HepG2 (cell line): ENCODE data around the gene ANKLE1. TPM values are rescaled to one million over a fixed set of nuclear protein-coding genes. Genes with fewer than 3 reads are reported as not detected.

Experiments
- HDAC2 ChIP-seq: sonication (generic); formaldehyde crosslinking; IDR thresholded peaks from 2 replicates; pipeline ENCODE4 v1.4.0; 2020; ENCODE audit warnings: missing genetic modification reagents
- JARID2 ChIP-seq: sonication (generic); formaldehyde crosslinking; IDR thresholded peaks from 2 replicates; pipeline ENCODE4 v1.8.1; 2023; ENCODE audit warnings: missing genetic modification reagents, inconsistent platforms; ENCODE audit not compliant: insufficient replicate concordance
- KLF15 ChIP-seq: sonication (generic); formaldehyde crosslinking; IDR thresholded peaks from 2 replicates; pipeline ENCODE4 v1.8.1; 2023; ENCODE audit warnings: borderline replicate concordance, mild to moderate bottlenecking, inconsistent platforms, missing genetic modification reagents, mixed read lengths
- KLF16 ChIP-seq, 2 experiments: sonication (generic) in 1 of 2; formaldehyde crosslinking in 1 of 2; IDR thresholded peaks; 2 replicates each; pipeline versions ENCODE4 v1.6.1 to v1.8.0; 2016 to 2023; ENCODE audit warnings: missing genetic modification reagents in 2 of 2, missing compliant biosample characterization in 1 of 2
- LCORL ChIP-seq, 2 experiments: fragments of 450-650 bp in 1 of 2; sonication (generic) in 1 of 2; formaldehyde crosslinking in 1 of 2; IDR thresholded peaks; 2 replicates each; pipeline versions ENCODE4 v1.5.0 to v1.6.1; 2017 to 2020; ENCODE audit warnings: antibody characterized with exemption in 1 of 2, missing genetic modification reagents in 1 of 2
- POLR2A ChIP-seq, 2 experiments: IDR thresholded peaks; 2 replicates each; pipeline ENCODE4 v1.6.1; 2011; ENCODE audit warnings: low read depth in 2 of 2, low read length in 2 of 2, mild to moderate bottlenecking in 1 of 2, moderate library complexity in 1 of 2; ENCODE audit not compliant: insufficient read depth in 1 of 2
- TFE3 ChIP-seq: IDR thresholded peaks from 2 replicates; pipeline ENCODE4 v1.6.1; 2016
- XRCC5 ChIP-seq: fragments of 200-400 bp; formaldehyde crosslinking; optimal IDR thresholded peaks from 2 replicates; pipeline ENCODE3; 2017; ENCODE audit warnings: mild to moderate bottlenecking, low read length
- ZC3H4 ChIP-seq: sonication (generic); formaldehyde crosslinking; IDR thresholded peaks from 2 replicates; pipeline ENCODE4 v1.4.0; 2020; ENCODE audit warnings: missing genetic modification reagents, borderline replicate concordance
- ZNF10 ChIP-seq: sonication (generic); formaldehyde crosslinking; IDR thresholded peaks from 2 replicates; pipeline ENCODE4 v1.4.0; 2020; ENCODE audit warnings: mild to moderate bottlenecking, low read depth, missing genetic modification reagents, borderline replicate concordance
- ZNF432 ChIP-seq: sonication (generic); formaldehyde crosslinking; IDR thresholded peaks from 2 replicates; pipeline ENCODE4 v1.5.0; 2020; ENCODE audit warnings: missing genetic modification reagents, mild to moderate bottlenecking, borderline replicate concordance
- ZNF546 ChIP-seq: sonication (generic); formaldehyde crosslinking; conservative IDR thresholded peaks from 2 replicates; pipeline ENCODE4 v1.8.1; 2023; ENCODE audit warnings: mild to moderate bottlenecking, missing genetic modification reagents
- ZNF574 ChIP-seq: sonication (generic); formaldehyde crosslinking; IDR thresholded peaks from 2 replicates; pipeline ENCODE4 v1.4.0; 2020; ENCODE audit warnings: missing genetic modification reagents
- ZNF609 ChIP-seq: sonication (generic); formaldehyde crosslinking; IDR thresholded peaks from 2 replicates; pipeline ENCODE4 v1.4.0; 2020; ENCODE audit warnings: mild to moderate bottlenecking, missing genetic modification reagents, borderline replicate concordance
- ZNF629 ChIP-seq: sonication (generic); formaldehyde crosslinking; conservative IDR thresholded peaks from 2 replicates; pipeline ENCODE4 v1.5.0; 2020; ENCODE audit warnings: missing genetic modification reagents
- ZNF678 ChIP-seq: sonication (generic); formaldehyde crosslinking; IDR thresholded peaks from 2 replicates; pipeline ENCODE4 v1.4.0; 2020; ENCODE audit warnings: mild to moderate bottlenecking, missing genetic modification reagents
- ZNF777 ChIP-seq: sonication (generic); formaldehyde crosslinking; IDR thresholded peaks from 2 replicates; pipeline ENCODE4 v1.4.0; 2020; ENCODE audit warnings: missing genetic modification reagents
- polyA plus RNA-seq, 8 experiments: library from polyadenylated mRNA; depleted of rRNA in 3 of 8; stranded (reverse) in 7 of 8; unstranded in 1 of 8; fragments of >200 nt; fragmentation: Illumina TruSeq in 4 of 8; extraction: Trizol in 4 of 8; gene quantifications; 2 replicates each; pipeline versions ENCODE4 v1.2.1 to v1.2.3, GENCODE V29; 2011 to 2016; ENCODE audit warnings: low read depth in 4 of 8, missing spikeins in 1 of 8, mixed read lengths in 1 of 8; ENCODE audit not compliant: insufficient read depth in 1 of 8
- total RNA-seq, 5 experiments: library from RNA; depleted of rRNA; stranded (reverse); fragments of >200 nt; fragmentation: Illumina TruSeq; extraction: Trizol; gene quantifications; 2 replicates each; pipeline ENCODE4 v1.2.3, GENCODE V29; 2016; ENCODE audit warnings: low read depth in 1 of 5

ANKLE1 gene
- total and polyA plus RNA-seq, 2 of the 13 experiments (the other 11 are each of a cell fraction or from before 2014, with no cell fraction given) = 0.69 to 1.5 TPM

GRCh38 chr19:17334414-17335409 is 53.0 kb downstream of the ANKLE1 start, which contains the start of gene ANO8 (continued):
- TF ChIP-seq ZNF574 (CRISPR knock-in tag) (peak; percentile 90), LCORL (IDR thresholded peaks at IDR 0.05) (no peak), LCORL (CRISPR knock-in tag; IDR thresholded peaks at IDR 0.05) (peak; percentile 84), KLF16 (CRISPR knock-in tag; IDR thresholded peaks at IDR 0.05) (0 out of 4 replicates have a peak, but pooled peaks of 1 of the 2 experiments have one; percentile 45), HDAC2 (0 out of 2 replicates have a peak, but pooled peaks have one; percentile 31), KLF15 (CRISPR knock-in tag) (no peak), ZNF432 (CRISPR knock-in tag) (no peak), ZNF10 (CRISPR knock-in tag) (no peak), ZNF777 (peak; percentile 57), ZNF678 (CRISPR knock-in tag) (no peak), ZC3H4 (CRISPR knock-in tag) (no peak), TFE3 (CRISPR knock-in tag) (no peak), JARID2 (no peak), ZNF609 (CRISPR knock-in tag) (no peak), ZNF546 (CRISPR knock-in tag) (peak; percentile 63; the same call in 1 of the 2 replicates), ZNF629 (CRISPR knock-in tag) (no peak), POLR2A (IDR thresholded peaks at IDR 0.05; ENCODE audit: insufficient read depth in 1 of 2, low read depth in 2 of 2, low read length in 2 of 2) (peak in 1 of 2 experiments; percentile 50; a peak in 1 of 4 replicates), XRCC5 (peak; percentile 94)
